Measurements from ENCODE around the gene SEPTIN3.
A peak's percentile ranks its signal among the peaks of the same experiment; 100 is the strongest.

Gene SEPTIN3

GRCh38 chr22:41979423-41980250 lies 10.4 kb downstream of the SEPTIN3 start:
- H3K27me3 ChIP-seq (ENCODE audit: control insufficient read depth, insufficient read depth, low read length): peaks cover 57% of the 10 kb centered on the region
- no peaks in the 10 kb centered on the region for H3K4me1 ChIP-seq (ENCODE audit: control insufficient read depth, insufficient read depth, low read length)
- no peak overlapping the region for H3K9ac ChIP-seq (ENCODE audit: low read depth, low read length)
- H3K36me3 ChIP-seq (ENCODE audit: insufficient read depth, low read length): no peaks in the 10 kb centered on the region
- H3K4me2 ChIP-seq (ENCODE audit: low read length): no peak overlapping the region
- no peaks in the 10 kb centered on the region for H3K9me3 ChIP-seq (replicated peaks; ENCODE audit: low read length)
- no peak overlapping the region for H3K4me3 ChIP-seq (ENCODE audit: low read length)

DNA sequence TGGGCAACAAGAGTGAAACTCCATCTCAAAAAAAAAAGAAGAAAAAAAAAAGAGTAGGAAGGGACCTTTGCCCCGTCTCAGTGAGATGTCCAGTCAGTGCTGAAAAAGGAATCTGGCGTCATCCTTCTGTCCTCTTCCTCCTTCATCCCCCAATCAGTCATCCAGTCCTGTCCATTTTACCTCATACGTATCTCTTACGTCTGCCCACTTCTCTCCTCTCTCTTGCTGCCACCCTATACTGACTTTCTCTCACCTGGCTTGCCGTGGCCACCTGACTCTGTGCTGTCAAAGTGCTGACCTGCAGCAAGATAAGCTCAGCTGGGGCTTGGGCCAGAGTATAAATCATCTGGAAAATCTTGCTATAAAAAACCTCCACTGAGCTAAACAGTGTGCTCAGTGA lies 13.6 kb downstream of the SEPTIN3 start:
- Histone ChIP-seq H3K9me3 (replicated peaks; ENCODE audit: low read length) (no peaks in the 10 kb centered on the region), H3K4me2 (ENCODE audit: low read length) (no peak overlapping the region), H3K4me3 (ENCODE audit: low read length) (no peak overlapping the region), H3K4me1 (ENCODE audit: control insufficient read depth, insufficient read depth, low read length) (no peaks in the 10 kb centered on the region), H3K9ac (ENCODE audit: low read depth, low read length) (no peak overlapping the region), H3K36me3 (ENCODE audit: insufficient read depth, low read length) (no peaks in the 10 kb centered on the region), H3K27me3 (ENCODE audit: control insufficient read depth, insufficient read depth, low read length) (peaks cover 44% of the 10 kb centered on the region)

GRCh38 chr22:41983513-41984405 lies 14.5 kb downstream of the SEPTIN3 start:
- H3K9me3 ChIP-seq (replicated peaks; ENCODE audit: low read length): no peaks in the 10 kb centered on the region
- no peaks in the 10 kb centered on the region for H3K4me1 ChIP-seq (ENCODE audit: control insufficient read depth, insufficient read depth, low read length)
- H3K4me2 ChIP-seq (ENCODE audit: low read length): no peak overlapping the region
- H3K9ac ChIP-seq (ENCODE audit: low read depth, low read length): no peak overlapping the region
- H3K4me3 ChIP-seq (ENCODE audit: low read length): no peak overlapping the region
- peaks cover 45% of the 10 kb centered on the region for H3K27me3 ChIP-seq (ENCODE audit: control insufficient read depth, insufficient read depth, low read length)
- H3K36me3 ChIP-seq (ENCODE audit: insufficient read depth, low read length): no peaks in the 10 kb centered on the region

DNA sequence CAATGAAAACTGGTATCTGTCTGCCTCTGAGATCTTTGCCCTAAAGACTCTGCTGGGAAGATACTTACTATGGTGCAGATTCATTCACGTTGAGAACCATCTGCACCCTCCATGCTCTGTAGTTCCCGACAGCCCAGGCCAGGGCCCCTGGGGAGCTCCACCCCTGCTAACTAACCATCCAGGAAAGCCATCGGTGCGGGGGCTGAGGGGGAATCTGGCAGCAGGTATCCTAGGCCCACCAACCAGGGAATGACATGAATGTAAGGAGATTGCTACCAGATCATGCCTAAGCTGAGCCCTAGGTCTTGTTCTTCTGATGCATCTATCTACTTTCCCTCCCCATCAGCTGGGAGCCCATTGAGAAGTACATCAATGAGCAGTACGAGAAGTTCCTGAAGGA lies 18.0 kb downstream of the SEPTIN3 start:
- H3K9me3 ChIP-seq (replicated peaks; ENCODE audit: low read length): no peaks in the 10 kb centered on the region
- H3K4me3 ChIP-seq (ENCODE audit: low read length): no peak overlapping the region
- H3K4me1 ChIP-seq (ENCODE audit: control insufficient read depth, insufficient read depth, low read length): no peaks in the 10 kb centered on the region
- H3K4me2 ChIP-seq (ENCODE audit: low read length): no peak overlapping the region
- peaks cover 42% of the 10 kb centered on the region for H3K27me3 ChIP-seq (ENCODE audit: control insufficient read depth, insufficient read depth, low read length)
- no peaks in the 10 kb centered on the region for H3K36me3 ChIP-seq (ENCODE audit: insufficient read depth, low read length)
- no peak overlapping the region for H3K9ac ChIP-seq (ENCODE audit: low read depth, low read length)

- no peaks in the 10 kb centered on the region for H3K9me3 ChIP-seq (replicated peaks; ENCODE audit: low read length)
- no peak overlapping the region for H3K4me3 ChIP-seq (ENCODE audit: low read length)
- H3K36me3 ChIP-seq (ENCODE audit: insufficient read depth, low read length): no peaks in the 10 kb centered on the region
- H3K4me2 ChIP-seq (ENCODE audit: low read length): no peak overlapping the region
- H3K27me3 ChIP-seq (ENCODE audit: control insufficient read depth, insufficient read depth, low read length): peaks cover 43% of the 10 kb centered on the region
- no peaks in the 10 kb centered on the region for H3K4me1 ChIP-seq (ENCODE audit: control insufficient read depth, insufficient read depth, low read length)
- H3K9ac ChIP-seq (ENCODE audit: low read depth, low read length): no peak overlapping the region
Observed at GRCh38 chr22:41989246-41989645, 20.0 kb downstream of the SEPTIN3 start.

- Histone ChIP-seq H3K27me3 (ENCODE audit: control insufficient read depth, insufficient read depth, low read length) (peaks cover 52% of the 10 kb centered on the region), H3K9me3 (replicated peaks; ENCODE audit: low read length) (no peaks in the 10 kb centered on the region), H3K9ac (ENCODE audit: low read depth, low read length) (no peak overlapping the region), H3K4me1 (ENCODE audit: control insufficient read depth, insufficient read depth, low read length) (no peaks in the 10 kb centered on the region), H3K36me3 (ENCODE audit: insufficient read depth, low read length) (no peaks in the 10 kb centered on the region), H3K4me2 (ENCODE audit: low read length) (no peak overlapping the region), H3K4me3 (ENCODE audit: low read length) (no peak overlapping the region)
Observed at GRCh38 chr22:41991111-41991510, 21.9 kb downstream of the SEPTIN3 start.

- no peak overlapping the region for H3K4me3 ChIP-seq (ENCODE audit: low read length)
- H3K9ac ChIP-seq (ENCODE audit: low read depth, low read length): no peak overlapping the region
- no peak overlapping the region for H3K4me2 ChIP-seq (ENCODE audit: low read length)
- H3K4me1 ChIP-seq (ENCODE audit: control insufficient read depth, insufficient read depth, low read length): no peaks in the 10 kb centered on the region
- peaks cover 63% of the 10 kb centered on the region for H3K27me3 ChIP-seq (ENCODE audit: control insufficient read depth, insufficient read depth, low read length)
- no peaks in the 10 kb centered on the region for H3K36me3 ChIP-seq (ENCODE audit: insufficient read depth, low read length)
- no peaks in the 10 kb centered on the region for H3K9me3 ChIP-seq (replicated peaks; ENCODE audit: low read length)
Observed at GRCh38 chr22:41992496-41992895, 23.3 kb downstream of the SEPTIN3 start.

DNA sequence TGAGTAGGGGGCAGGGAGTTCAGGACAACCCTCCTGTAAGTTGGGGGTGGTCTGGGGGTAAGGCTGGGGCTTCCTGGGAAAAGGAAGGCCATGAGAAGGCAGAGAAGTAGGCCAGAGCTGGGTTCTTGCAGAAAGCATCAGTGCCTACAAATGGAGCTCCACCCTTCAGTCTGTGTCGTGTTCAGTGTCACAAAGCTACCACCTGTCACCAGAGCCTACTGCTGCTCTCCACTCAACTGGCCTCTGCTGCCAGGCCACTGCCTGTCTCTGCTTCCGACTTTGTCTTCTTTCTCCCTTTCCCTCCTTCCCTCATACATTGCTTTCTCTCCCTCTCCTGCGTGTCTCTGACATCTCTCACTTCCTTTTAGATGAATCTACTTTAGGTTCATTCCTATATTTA lies 26.0 kb downstream of the SEPTIN3 start:
- H3K9ac ChIP-seq (ENCODE audit: low read depth, low read length): no peak overlapping the region
- peaks cover 4% of the 10 kb centered on the region for H3K4me1 ChIP-seq (ENCODE audit: control insufficient read depth, insufficient read depth, low read length)
- peaks cover 63% of the 10 kb centered on the region for H3K27me3 ChIP-seq (ENCODE audit: control insufficient read depth, insufficient read depth, low read length)
- no peaks in the 10 kb centered on the region for H3K36me3 ChIP-seq (ENCODE audit: insufficient read depth, low read length)
- H3K9me3 ChIP-seq (replicated peaks; ENCODE audit: low read length): no peaks in the 10 kb centered on the region
- no peak overlapping the region for H3K4me2 ChIP-seq (ENCODE audit: low read length)
- H3K4me3 ChIP-seq (ENCODE audit: low read length): no peak overlapping the region

GRCh38 chr22:41996826-41997225 lies 27.6 kb downstream of the SEPTIN3 start:
- Histone ChIP-seq H3K9me3 (replicated peaks; ENCODE audit: low read length) (no peaks in the 10 kb centered on the region), H3K27me3 (ENCODE audit: control insufficient read depth, insufficient read depth, low read length) (peaks cover 57% of the 10 kb centered on the region), H3K36me3 (ENCODE audit: insufficient read depth, low read length) (no peaks in the 10 kb centered on the region), H3K4me2 (ENCODE audit: low read length) (no peak overlapping the region), H3K4me3 (ENCODE audit: low read length) (no peak overlapping the region), H3K4me1 (ENCODE audit: control insufficient read depth, insufficient read depth, low read length) (peaks cover 4% of the 10 kb centered on the region), H3K9ac (ENCODE audit: low read depth, low read length) (no peak overlapping the region)

DNA sequence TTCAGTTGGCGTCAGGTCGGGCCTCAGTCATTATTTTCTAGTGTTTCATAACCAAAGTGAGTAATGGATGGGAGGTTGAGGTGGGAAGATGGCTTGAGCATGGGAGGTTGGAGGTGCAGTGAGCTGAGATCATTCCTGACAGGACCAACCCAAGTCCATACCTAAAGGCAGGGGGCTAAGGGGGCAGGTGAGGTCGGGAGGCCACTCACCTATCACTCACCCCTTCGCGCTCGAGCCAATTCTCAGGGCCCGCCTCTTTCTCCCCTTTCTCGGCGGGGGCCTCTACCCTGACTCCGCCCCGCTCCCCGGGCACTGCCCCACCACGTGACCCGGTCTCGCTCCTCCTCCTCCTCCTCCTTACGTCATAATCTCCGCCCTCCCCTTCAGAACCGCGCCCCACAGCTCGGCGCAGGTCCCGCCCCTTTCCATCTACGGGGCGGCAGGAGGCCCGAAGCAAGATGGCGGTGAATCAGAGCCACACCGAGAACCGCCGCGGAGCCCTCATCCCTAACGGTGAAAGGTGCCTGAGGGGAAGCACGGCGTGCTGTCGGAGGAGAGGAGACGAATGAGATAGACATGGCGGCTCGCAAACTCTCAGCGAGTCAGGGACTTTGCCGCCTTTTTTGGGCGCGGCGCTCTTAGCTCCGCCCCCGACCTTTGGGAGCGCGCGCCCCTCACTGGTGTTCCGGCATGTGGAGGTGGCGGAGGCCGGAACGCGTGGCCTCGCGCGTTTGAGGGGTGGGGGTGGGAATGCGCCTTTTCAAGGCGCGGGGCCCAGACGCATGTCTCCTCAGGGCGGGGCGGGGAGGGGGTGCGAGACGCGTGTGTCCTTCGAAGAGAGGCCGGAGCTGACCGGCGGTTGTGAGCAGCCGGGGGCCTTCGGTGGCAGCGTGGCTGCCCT lies 29.4 kb downstream of the SEPTIN3 start, which contains the start of gene WBP2NL:
TSS of gene WBP2NL (plus strand) at position 428 of the 901 bp plus-strand sequence. CDS start at position 459, 31 bp downstream.
- Histone ChIP-seq H3K9ac (ENCODE audit: low read depth, low read length) (peak within 1 kb of the TSS; percentile 65), H3K27me3 (ENCODE audit: control insufficient read depth, insufficient read depth, low read length) (peaks cover 48% of the 10 kb centered on the region)

GRCh38 chr22:42000466-42000865 lies 31.2 kb downstream of the SEPTIN3 start:
- H3K9ac ChIP-seq (ENCODE audit: low read depth, low read length): no peak overlapping the region
- H3K27me3 ChIP-seq (ENCODE audit: control insufficient read depth, insufficient read depth, low read length): peaks cover 32% of the 10 kb centered on the region
- no peak overlapping the region for H3K4me3 ChIP-seq (ENCODE audit: low read length)
- peaks cover 4% of the 10 kb centered on the region for H3K4me1 ChIP-seq (ENCODE audit: control insufficient read depth, insufficient read depth, low read length)
- no peak overlapping the region for H3K4me2 ChIP-seq (ENCODE audit: low read length)
- H3K36me3 ChIP-seq (ENCODE audit: insufficient read depth, low read length): no peaks in the 10 kb centered on the region
- no peaks in the 10 kb centered on the region for H3K9me3 ChIP-seq (replicated peaks; ENCODE audit: low read length)

More for the DNA sequence above, 29.4 kb downstream of the SEPTIN3 start, which contains the start of gene WBP2NL:
- Histone ChIP-seq H3K36me3 (ENCODE audit: insufficient read depth, low read length) (no peaks in the 10 kb centered on the region), H3K9me3 (replicated peaks; ENCODE audit: low read length) (no peaks in the 10 kb centered on the region), H3K4me2 (ENCODE audit: low read length) (peak within 1 kb of the TSS; percentile 80), H3K4me1 (ENCODE audit: control insufficient read depth, insufficient read depth, low read length) (peaks cover 4% of the 10 kb centered on the region), H3K4me3 (ENCODE audit: low read length) (peak within 1 kb of the TSS; percentile 71)

Data from skeletal muscle satellite cell (primary cell).